NCI-H1105 treated with DMSO at 0.1 percent for 48 hours (cell line): ENCODE data around the gene ZNRF1.
"Not testable (repeated sequence)": the region's sequence is repeated elsewhere in the genome, so short reads cannot be mapped to it uniquely, and the experiment has no call there.

Experiments used
- DNase-seq: peaks from one replicate; lab custom pipeline; 2025; lab: John Stamatoyannopoulos, UW

The ZNRF1 gene

DNA sequence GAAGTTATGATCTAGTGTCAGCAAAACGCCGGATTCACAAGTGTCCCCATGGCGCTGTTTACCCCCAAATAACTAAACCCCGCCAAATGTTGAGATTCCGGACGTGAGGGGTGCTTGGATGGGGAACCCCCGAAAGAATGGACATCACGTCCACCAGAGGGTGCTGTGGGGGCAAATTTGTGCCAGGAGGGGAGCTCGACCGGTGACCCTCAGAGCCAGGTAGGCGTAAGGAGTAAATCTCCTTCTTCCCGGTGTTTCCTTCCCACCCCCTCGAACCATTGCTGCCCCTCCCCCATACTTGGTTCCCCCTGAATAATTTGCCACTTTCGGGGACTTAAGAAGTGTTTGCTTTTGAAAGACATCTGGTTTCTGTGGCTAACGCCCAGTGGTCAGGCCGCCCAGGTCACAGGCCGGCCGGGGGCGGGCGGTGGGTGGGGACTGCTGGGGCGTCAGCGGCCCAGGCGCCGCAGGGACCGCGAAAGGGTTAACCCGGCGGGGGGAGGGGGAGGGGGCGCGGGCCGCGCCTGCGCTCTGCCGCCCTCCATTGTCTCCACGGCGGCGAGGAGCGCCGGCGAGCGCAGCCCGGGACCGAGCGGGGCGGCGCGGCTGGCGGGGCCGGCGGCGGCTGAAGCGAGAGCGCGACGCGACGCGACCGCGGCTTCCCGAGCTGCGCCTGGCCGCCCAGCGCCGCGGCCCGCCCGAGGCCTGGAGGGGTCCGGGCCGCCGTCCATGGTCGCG lies at the start of gene ZNRF1:
ZNRF1 (plus strand) TSS at position 544 of the 738 bp plus-strand sequence. CDS start 648 bp downstream, outside the sequence.
- DNase-seq: peak; percentile 60

DNA sequence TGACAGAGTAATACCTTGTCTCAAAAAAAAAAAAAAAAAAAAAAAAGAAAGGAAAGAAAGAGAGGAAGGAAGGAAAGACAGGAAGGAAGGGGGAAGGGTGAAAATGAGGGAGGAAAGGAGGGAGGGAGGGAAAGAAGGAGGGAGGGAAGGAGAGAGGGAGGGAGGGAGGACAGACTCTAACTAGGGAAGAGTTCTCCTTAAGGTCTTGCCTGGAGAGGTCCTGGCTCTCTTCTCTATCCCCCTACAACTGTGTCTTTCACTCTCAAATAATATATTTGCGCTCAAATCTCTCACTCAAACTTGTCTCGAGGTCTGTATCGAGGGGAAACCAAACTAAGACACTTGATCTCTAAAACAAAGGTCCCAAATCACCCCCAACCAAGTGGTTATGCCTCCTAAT lies 49.5 kb upstream of the ZNRF1 start:
- DNase-seq: no peak

- DNase-seq: no peak
Observed at GRCh38 chr16:74950511-74950910, 48.3 kb upstream of the ZNRF1 start.

- no peak for DNase-seq
Observed at GRCh38 chr16:74951206-74951605, 47.6 kb upstream of the ZNRF1 start.

DNA sequence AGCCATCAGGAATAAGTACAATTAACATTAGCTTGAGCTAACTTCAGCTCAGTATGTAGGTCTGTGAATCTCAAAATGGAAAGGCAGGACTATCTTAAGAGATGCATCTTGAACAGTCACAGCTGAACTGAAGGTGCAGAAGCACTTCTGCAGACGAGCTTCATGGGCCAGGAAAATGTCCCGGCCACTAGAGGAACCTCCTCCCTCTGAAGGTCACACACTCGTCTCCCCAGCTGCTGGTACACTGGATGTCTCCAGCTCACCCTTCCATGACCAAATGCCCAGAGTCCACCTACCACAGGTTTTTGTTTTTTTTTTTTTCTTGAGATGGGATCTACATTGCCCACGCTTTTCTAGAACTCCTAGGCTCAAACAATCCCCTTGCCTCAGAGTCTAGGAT lies 47.1 kb upstream of the ZNRF1 start:
- no peak for DNase-seq

GRCh38 chr16:74954763-74955162 lies 44.1 kb upstream of the ZNRF1 start:
- DNase-seq: no peak

- DNase-seq: no peak
Observed at GRCh38 chr16:74973304-74973703, 25.5 kb upstream of the ZNRF1 start.

DNA sequence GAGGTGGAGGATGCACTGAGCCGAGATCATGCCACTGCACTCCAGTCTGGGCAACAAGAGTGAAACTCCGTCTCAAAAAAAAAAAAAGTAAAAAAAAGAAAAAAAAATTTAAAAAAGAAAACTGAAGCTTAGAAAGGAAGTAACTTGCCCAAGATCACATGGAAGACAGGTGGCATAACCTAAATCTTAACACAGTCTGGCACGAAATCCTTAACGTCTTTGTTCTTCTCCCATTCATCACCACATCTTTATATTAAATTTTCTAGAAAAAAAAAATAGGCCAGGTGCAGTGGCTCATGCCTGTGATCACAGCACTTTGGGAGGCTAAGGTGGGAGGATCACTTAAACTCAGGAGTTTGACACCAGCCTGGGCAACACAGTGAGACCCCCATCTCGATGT lies 23.2 kb upstream of the ZNRF1 start:
- DNase-seq: no peak

DNA sequence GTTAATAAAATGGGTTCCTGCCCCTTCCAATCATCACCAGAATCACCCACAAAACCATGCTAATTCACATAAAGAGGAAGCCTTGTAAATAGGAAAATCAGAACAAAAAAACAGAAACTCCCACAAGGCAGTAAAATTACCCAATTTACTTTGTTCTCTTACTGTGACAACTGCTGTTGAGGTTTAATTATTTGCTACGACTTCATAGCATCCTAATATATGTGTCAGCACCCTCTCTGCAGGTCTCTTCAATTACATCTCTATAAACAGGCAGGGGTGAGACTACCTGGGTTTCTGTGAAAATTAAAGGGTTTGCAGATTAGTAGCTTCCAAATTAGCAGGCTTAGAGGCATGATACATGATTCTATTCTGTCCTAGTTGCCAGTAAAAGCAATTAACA lies 16.6 kb upstream of the ZNRF1 start:
- no peak for DNase-seq

DNA sequence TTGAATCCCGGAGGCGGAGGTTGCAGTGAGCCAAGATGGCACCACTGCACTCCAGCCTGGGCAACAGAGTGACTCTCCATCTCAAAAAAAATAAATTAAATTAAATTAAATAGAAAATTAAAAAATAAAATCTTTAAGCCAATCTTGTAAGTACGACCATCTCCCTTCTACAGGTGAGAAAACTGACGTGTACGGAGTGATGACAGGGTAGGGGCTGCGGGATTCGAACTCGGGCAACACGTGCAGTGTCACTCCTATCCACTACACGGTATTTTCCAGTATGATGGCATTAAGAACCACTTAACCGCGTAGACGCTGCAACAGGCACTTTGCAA lies 14.7 kb upstream of the ZNRF1 start:
- no peak for DNase-seq

GRCh38 chr16:74984529-74985296 lies 14.1 kb upstream of the ZNRF1 start, which contains the start of gene WDR59:
WDR59 (minus strand) TSS chr16:74985123; CDS start chr16:74985017, 106 bp downstream.
- peak; percentile 92 for DNase-seq

- DNase-seq: no peak
Observed at GRCh38 chr16:74987027-74987681, 11.7 kb upstream of the ZNRF1 start.

- not testable (repeated sequence) for DNase-seq
Observed at GRCh38 chr16:74989864-74990263, 9.0 kb upstream of the ZNRF1 start.

- no peak for DNase-seq
Observed at GRCh38 chr16:74990832-74991231, 8.0 kb upstream of the ZNRF1 start.

DNA sequence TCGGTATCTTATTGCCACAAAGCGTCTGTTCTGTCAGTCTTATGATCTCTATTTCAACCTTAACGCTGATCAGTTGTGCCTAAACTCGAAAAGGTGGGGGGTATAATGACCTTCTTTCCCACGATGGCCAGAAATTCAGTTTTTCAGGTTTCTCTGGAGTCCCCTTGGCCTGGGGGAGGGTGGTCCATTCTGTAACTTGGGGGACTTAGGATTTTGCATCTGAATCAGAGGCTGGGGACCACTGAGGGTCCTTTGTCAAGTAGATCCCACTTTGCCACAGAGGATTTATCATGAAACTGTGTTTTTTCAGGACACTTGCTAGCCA lies 7.6 kb upstream of the ZNRF1 start:
- no peak for DNase-seq

DNA sequence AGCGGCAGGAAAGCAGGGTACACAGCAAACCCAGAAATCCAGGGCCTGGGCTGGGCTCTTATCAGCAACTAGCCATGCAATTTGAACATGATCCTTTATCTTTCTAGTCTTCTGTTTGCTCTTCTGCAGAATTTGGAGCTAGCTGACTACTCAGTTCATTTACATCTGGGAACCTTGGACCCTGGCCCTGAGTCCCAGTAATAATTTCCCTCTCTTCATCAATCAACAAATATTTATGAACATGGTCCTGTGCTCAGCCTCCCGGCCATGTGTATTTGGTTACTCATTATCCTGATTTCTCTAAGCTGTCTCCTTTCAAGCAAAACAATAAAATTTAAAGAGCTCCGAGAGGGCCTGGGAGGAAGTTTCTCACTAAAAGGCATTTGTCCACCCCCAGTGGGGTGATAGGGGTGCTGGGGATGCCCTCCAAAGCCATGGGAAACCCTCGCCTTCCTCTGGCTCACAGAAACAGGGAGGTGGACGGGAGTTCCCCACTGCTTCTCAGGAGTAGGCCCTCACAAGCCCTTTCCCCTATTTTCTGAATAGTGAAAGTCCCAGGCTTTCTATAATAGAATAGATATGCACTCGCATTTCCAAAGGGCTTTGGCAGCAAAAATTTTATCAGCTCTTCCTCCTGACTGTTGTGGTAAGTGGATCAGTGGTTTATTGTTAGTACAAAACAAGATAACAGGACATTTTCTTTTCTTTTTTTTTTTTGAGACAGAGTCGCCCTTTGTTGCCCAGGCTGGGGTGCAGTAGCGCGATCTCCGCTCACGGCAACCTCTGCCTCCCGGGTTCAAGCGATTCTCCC lies 7.0 kb upstream of the ZNRF1 start:
- no peak for DNase-seq

- DNase-seq: no peak
Observed at GRCh38 chr16:74995986-74996385, 2.8 kb upstream of the ZNRF1 start.

DNA sequence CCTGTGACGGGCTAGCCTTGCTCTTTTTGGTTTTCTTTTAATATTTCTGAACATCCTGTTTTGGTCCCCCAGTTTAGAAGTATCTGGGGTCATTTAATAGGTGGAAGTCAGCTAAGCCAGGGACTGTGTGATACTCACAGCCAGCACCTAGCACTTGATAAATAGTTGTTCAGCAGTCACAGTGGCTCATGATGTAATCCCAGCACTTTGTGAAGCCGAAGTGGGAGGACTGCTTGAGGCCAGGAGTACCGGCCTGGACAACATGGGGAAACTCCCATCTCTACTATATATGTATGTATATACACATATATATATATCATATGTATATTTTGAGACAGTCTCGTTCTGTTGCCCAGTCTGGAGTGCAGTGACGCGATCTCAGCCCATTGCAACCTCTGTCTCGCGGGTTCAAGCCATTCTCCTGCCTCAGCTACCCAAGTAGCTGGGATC lies 1.8 kb upstream of the ZNRF1 start:
- DNase-seq: no peak

- no peak for DNase-seq
Observed at GRCh38 chr16:74999219-74999608, 390 bp downstream of the ZNRF1 start.

DNA sequence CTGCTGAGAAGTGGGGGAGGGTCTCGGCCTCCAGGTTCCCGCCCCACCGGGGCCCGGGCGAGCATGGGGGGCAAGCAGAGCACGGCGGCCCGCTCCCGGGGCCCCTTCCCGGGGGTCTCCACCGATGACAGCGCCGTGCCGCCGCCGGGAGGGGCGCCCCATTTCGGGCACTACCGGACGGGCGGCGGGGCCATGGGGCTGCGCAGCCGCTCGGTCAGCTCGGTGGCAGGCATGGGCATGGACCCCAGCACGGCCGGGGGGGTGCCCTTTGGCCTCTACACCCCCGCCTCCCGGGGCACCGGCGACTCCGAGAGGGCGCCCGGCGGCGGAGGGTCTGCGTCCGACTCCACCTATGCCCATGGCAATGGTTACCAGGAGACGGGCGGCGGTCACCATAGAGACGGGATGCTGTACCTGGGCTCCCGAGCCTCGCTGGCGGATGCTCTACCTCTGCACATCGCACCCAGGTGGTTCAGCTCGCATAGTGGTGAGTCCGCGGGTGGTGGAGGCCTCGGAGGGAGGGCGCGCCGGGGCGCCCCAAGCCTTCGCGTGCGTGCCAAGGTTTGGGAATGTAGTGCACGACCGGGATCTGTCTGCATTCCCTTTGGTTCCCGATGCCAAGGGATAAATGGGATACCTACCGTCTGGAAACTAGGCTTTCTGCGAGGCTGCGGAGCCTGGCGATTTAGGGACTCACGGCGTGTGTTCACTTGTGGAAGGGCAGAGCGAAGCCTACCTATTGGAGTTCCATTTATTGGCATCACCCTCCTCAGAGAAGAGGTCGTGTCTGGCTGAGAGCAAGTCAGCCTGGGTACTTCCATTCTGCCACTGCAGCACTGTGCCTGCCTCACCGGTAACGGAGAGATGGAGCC lies 1.0 kb downstream of the ZNRF1 start:
- peak; percentile 60 for DNase-seq

GRCh38 chr16:75000481-75001081 lies 1.8 kb downstream of the ZNRF1 start:
- DNase-seq: no peak
